HFF-Myc (cell line): ENCODE measurements around the gene RIPK3.

Source experiments
- DNase-seq: peaks from one replicate; pipeline ENCODE4 v3.0.0-alpha.2; 2011; ENCODE audit warnings: low read depth; ENCODE audit errors: extremely low read depth
- H3K4me3 ChIP-seq: replicated peaks from 2 replicates; pipeline ENCODE4 v1.5.1; 2011; ENCODE audit warnings: low read depth, mild to moderate bottlenecking, control low read depth, low read length
- CTCF ChIP-seq: IDR thresholded peaks from 2 replicates; pipeline ENCODE4 v1.5.1; 2012; ENCODE audit warnings: mild to moderate bottlenecking, low read depth, low read length, control low read depth; ENCODE audit errors: missing control alignments

The RIPK3 gene

GRCh38 chr14:24382064-24382371 lies 42.2 kb upstream of the RIPK3 start:
- no peak overlapping the region for H3K4me3 ChIP-seq
- no peak for TF ChIP-seq CTCF
- DNase-seq = no peak

GRCh38 chr14:24381363-24382063 lies 41.7 kb upstream of the RIPK3 start:
- DNase-seq = no peak
- no peak for TF ChIP-seq CTCF

GRCh38 chr14:24379907-24380730 lies 40.3 kb upstream of the RIPK3 start:
- TF ChIP-seq CTCF = no peak
- no peak overlapping the region for H3K4me3 ChIP-seq
- DNase-seq = no peak

More at GRCh38 chr14:24381363-24382063, 41.7 kb upstream of the RIPK3 start:
- no peak overlapping the region for H3K4me3 ChIP-seq

- no peak for TF ChIP-seq CTCF
- DNase-seq = no peak
These were observed 39.5 kb upstream of the RIPK3 start for GRCh38 chr14:24378981-24379906.

GRCh38 chr14:24378327-24378726 lies 38.5 kb upstream of the RIPK3 start:
- no peak for TF ChIP-seq CTCF
- DNase-seq = no peak
- no peak overlapping the region for H3K4me3 ChIP-seq

More at GRCh38 chr14:24378981-24379906, 39.5 kb upstream of the RIPK3 start:
- no peak overlapping the region for H3K4me3 ChIP-seq

GRCh38 chr14:24377657-24378056 lies 37.9 kb upstream of the RIPK3 start:
- no peak overlapping the region for H3K4me3 ChIP-seq
- no peak for TF ChIP-seq CTCF
- DNase-seq = no peak
